AG04450 (cell line): ENCODE results near the gene CDYL2. TPM values are rescaled to one million over a fixed set of nuclear protein-coding genes. Genes with fewer than 3 reads are reported as not detected.

Experiments
- CTCF ChIA-PET: fragments of 300-600, 350-600 bp; formaldehyde crosslinking; extraction: SDS; loops from one replicate; lab custom pipeline; 2022; ENCODE audit warnings: antibody characterized with exemption, inconsistent platforms; lab: Charles Lee
- POLR2A ChIA-PET: fragments of 350-600 bp; formaldehyde crosslinking; extraction: SDS; loops from one replicate; lab custom pipeline; 2021; ENCODE audit warnings: antibody characterized with exemption, inconsistent platforms; lab: Yijun Ruan, JAX
- DNase-seq: peaks from one replicate; pipeline ENCODE4 v3.0.0-alpha.2; 2011; ENCODE audit warnings: low read depth, low spot score
- H3K27ac ChIP-seq: one replicate; pipeline ENCODE4 v1.5.1; 2012; ENCODE audit warnings: low read depth, low read length, control low read depth
- H3K27me3 ChIP-seq: one replicate; pipeline ENCODE4 v1.6.0; 2012; ENCODE audit warnings: low read length; ENCODE audit not compliant: control insufficient read depth, insufficient read depth
- H3K4me3 ChIP-seq: 2 replicates; pipeline ENCODE4 v1.5.1; 2011; ENCODE audit warnings: mild to moderate bottlenecking, low read depth, low read length, control low read depth
- H3K9me3 ChIP-seq: 2 replicates; pipeline ENCODE4 v1.5.1; 2012; ENCODE audit warnings: low read length; ENCODE audit not compliant: control insufficient read depth, insufficient read depth
- CTCF ChIP-seq: IDR thresholded peaks from 2 replicates; pipeline ENCODE4 v1.5.1; 2011; ENCODE audit warnings: low read depth, low read length, control low read depth, inconsistent platforms
- polyA plus RNA-seq: library from polyadenylated mRNA; depleted of rRNA; stranded (reverse); fragments of >200 nt; gene quantifications from 2 replicates; pipeline ENCODE4 v1.2.3, GENCODE V29; 2011; rRNA removed

The CDYL2 gene
- polyA plus RNA-seq, 1 experiment: 2.3 TPM

DNA sequence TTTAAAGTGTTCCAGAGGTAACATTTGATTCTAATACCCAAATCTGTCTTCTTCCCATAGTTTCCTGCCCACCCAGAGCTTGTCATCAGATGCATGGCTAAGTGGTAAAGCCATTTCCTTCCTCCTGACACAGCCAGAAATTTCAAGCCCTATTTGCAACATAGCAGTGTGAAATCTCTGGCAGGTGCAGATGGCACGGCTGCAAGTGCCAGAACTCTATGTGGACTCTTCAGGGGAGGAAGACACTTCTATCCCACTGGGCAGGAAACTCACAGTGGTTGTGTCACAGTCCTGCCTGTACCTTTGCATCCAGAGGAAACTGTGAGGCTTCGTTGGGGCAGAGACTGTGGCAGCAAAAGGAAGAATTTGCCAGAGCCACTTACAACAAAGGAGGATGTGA lies 250.4 kb downstream of the CDYL2 start:
- Histone ChIP-seq H3K4me3 (no peak overlapping the region), H3K27me3 (no peaks in the 10 kb centered on the region), H3K27ac (no peak overlapping the region), H3K9me3 (no peaks in the 10 kb centered on the region)
- POLR2A ChIA-PET: no interaction called here
- TF ChIP-seq CTCF: no peak
- CTCF ChIA-PET: no interaction called here
- DNase-seq: no peak

DNA sequence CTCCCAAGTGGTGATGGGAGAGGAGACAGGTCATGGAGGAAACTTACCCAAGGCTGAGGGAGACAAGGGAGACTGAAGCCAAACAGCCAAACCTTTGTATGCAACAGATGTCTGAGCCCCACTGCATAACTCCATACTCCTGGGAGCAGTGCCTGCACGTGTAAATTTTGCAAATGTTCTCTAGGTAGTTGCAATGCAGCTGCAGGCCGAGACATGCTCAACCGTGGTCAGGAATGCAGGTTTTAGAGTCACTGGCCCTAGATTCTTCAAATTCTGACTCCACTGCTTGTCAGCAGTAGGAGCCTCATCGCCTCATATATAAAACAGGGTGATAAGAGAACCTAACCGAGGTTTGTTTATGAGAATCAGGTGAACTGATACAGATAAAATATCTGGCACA lies 252.1 kb downstream of the CDYL2 start:
- ChIA-PET POLR2A (no interaction called here), CTCF (no interaction called here)

More for the DNA sequence above, 252.1 kb downstream of the CDYL2 start:
- Histone ChIP-seq H3K27me3 (no peaks in the 10 kb centered on the region), H3K27ac (no peak overlapping the region), H3K9me3 (no peaks in the 10 kb centered on the region), H3K4me3 (no peak overlapping the region)
- TF ChIP-seq CTCF: no peak
- no peak for DNase-seq

Other genes starting within 250 kb of the CDYL2 start
- gene CMC2, start 202.3 kb upstream of the CDYL2 start, polyA plus RNA-seq: 74.7 and 85.2 TPM in 2 replicates
- gene CENPN, start 202.6 kb upstream of the CDYL2 start, polyA plus RNA-seq: 16.2 and 23.1 TPM in 2 replicates
- 38.1 and 48.1 TPM in 2 replicates for gene ATMIN, start 231.2 kb upstream of the CDYL2 start, polyA plus RNA-seq